Skeletal muscle tissue (tissue), 4 donors: ENCODE measurements around the gene PRKRIP1. TPM values are rescaled to one million over a fixed set of nuclear protein-coding genes. Genes with fewer than 3 reads are reported as not detected.
"Not testable (repeated sequence)": the region's sequence is repeated elsewhere in the genome, so short reads cannot be mapped to it uniquely, and the experiment has no call there.

Source experiments
- H3K27ac ChIP-seq: one replicate; pipeline ENCODE4 v1.7.0; 2013; ENCODE audit warnings: mild to moderate bottlenecking, low read depth, low read length, inconsistent platforms
- H3K27me3 ChIP-seq, 3 donors: one replicate each; pipeline ENCODE4 v1.7.0; 2013; ENCODE audit warnings: low read length in 3 of 3; ENCODE audit not compliant: control insufficient read depth in 3 of 3, insufficient read depth in 3 of 3
- H3K36me3 ChIP-seq, 3 donors: one replicate each; pipeline ENCODE4 v1.7.0; 2013; ENCODE audit warnings: low read length in 3 of 3; ENCODE audit not compliant: control insufficient read depth in 3 of 3, insufficient read depth in 3 of 3
- H3K4me1 ChIP-seq, 3 donors: one replicate each; pipeline ENCODE4 v1.7.0; 2013; ENCODE audit warnings: low read length in 3 of 3, mild to moderate bottlenecking in 3 of 3; ENCODE audit not compliant: control insufficient read depth in 3 of 3, insufficient read depth in 3 of 3
- H3K4me3 ChIP-seq, 3 donors: one replicate each; pipeline ENCODE4 v1.7.0; 2013; ENCODE audit warnings: low read length in 3 of 3
- H3K9ac ChIP-seq, 3 donors: one replicate each; pipeline ENCODE4 v1.7.0; 2013; ENCODE audit warnings: low read length in 3 of 3, mild to moderate bottlenecking in 3 of 3, moderate library complexity in 2 of 3, low read depth in 1 of 3
- H3K9me3 ChIP-seq, 3 donors: one replicate each; pipeline ENCODE4 v1.7.0; 2013; ENCODE audit warnings: low read length in 3 of 3; ENCODE audit not compliant: control insufficient read depth in 3 of 3
- total RNA-seq: library from RNA; depleted of rRNA; stranded (reverse); fragments of >200 nt; gene quantifications from one replicate; pipeline ENCODE4 v1.2.3, GENCODE V29; 2014
- donor health status: Osteomylitis.

PRKRIP1 gene
- total RNA-seq, 1 donor from 2014 or later: 9.4 TPM

GRCh38 chr7:102380837-102381236 lies 15.3 kb upstream of the PRKRIP1 start:
- not testable (repeated sequence) for H3K4me1 ChIP-seq, H3K4me3 ChIP-seq, H3K27me3 ChIP-seq, H3K9ac ChIP-seq, H3K9me3 ChIP-seq, H3K27ac ChIP-seq
- H3K36me3 ChIP-seq: peaks cover 17 to 43% (median 42%) of the 10 kb centered on the region in 3 donors

- not testable (repeated sequence) for H3K27me3 ChIP-seq, H3K9ac ChIP-seq, H3K4me3 ChIP-seq, H3K4me1 ChIP-seq, H3K27ac ChIP-seq, H3K9me3 ChIP-seq
- H3K36me3 ChIP-seq: peaks cover 16 to 45% (median 42%) of the 10 kb centered on the region in 3 donors
Observed at GRCh38 chr7:102381696-102382425, 14.3 kb upstream of the PRKRIP1 start.

GRCh38 chr7:102387064-102387463 lies 9.1 kb upstream of the PRKRIP1 start:
- Histone ChIP-seq H3K36me3 (peaks cover 5 to 20% (median 12%) of the 10 kb centered on the region in 3 donors), H3K9me3 (no peaks in the 10 kb centered on the region), H3K27ac (no peak overlapping the region), H3K4me1 (peaks cover 0 to 3% (median 0%) of the 10 kb centered on the region in 3 donors), H3K27me3 (no peaks in the 10 kb centered on the region), H3K9ac (no peak overlapping the region), H3K4me3 (no peak overlapping the region)

- Histone ChIP-seq H3K4me1 (peaks cover 0 to 3% (median 0%) of the 10 kb centered on the region in 3 donors), H3K36me3 (peaks cover 0 to 12% (median 8%) of the 10 kb centered on the region in 3 donors), H3K4me3 (no peak overlapping the region), H3K9ac (no peak overlapping the region), H3K27me3 (no peaks in the 10 kb centered on the region), H3K9me3 (no peaks in the 10 kb centered on the region), H3K27ac (no peak overlapping the region)
Observed at GRCh38 chr7:102389810-102390209, 6.4 kb upstream of the PRKRIP1 start.

GRCh38 chr7:102390697-102391484 lies 5.3 kb upstream of the PRKRIP1 start:
- H3K27me3 ChIP-seq: no peaks in the 10 kb centered on the region
- H3K27ac ChIP-seq: no peak overlapping the region
- H3K4me1 ChIP-seq: peaks cover 4 to 6% (median 5%) of the 10 kb centered on the region in 3 donors
- peaks cover 0 to 12% (median 8%) of the 10 kb centered on the region in 3 donors for H3K36me3 ChIP-seq
- no peak overlapping the region for H3K4me3 ChIP-seq
- H3K9ac ChIP-seq: no peak overlapping the region
- H3K9me3 ChIP-seq: no peaks in the 10 kb centered on the region

GRCh38 chr7:102392330-102392729 lies 3.8 kb upstream of the PRKRIP1 start:
- H3K4me1 ChIP-seq: peaks cover 12 to 15% (median 13%) of the 10 kb centered on the region in 3 donors
- H3K36me3 ChIP-seq: peaks cover 0 to 5% (median 5%) of the 10 kb centered on the region in 3 donors
- H3K27ac ChIP-seq: no peak overlapping the region
- H3K9me3 ChIP-seq: no peaks in the 10 kb centered on the region
- no peaks in the 10 kb centered on the region for H3K27me3 ChIP-seq
- no peak overlapping the region for H3K4me3 ChIP-seq
- no peak overlapping the region for H3K9ac ChIP-seq

- H3K9ac ChIP-seq: no peak overlapping the region
Observed at GRCh38 chr7:102393467-102393866, 2.7 kb upstream of the PRKRIP1 start.

GRCh38 chr7:102395592-102395872 lies 631 bp upstream of the PRKRIP1 start:
- Histone ChIP-seq H3K36me3 (peaks cover 14 to 17% (median 15%) of the 10 kb centered on the region in 3 donors), H3K4me3 (peak overlapping the region; percentile 94 to 98 (median 95))

More at GRCh38 chr7:102393467-102393866, 2.7 kb upstream of the PRKRIP1 start:
- Histone ChIP-seq H3K27me3 (no peaks in the 10 kb centered on the region), H3K9me3 (no peaks in the 10 kb centered on the region), H3K27ac (no peak overlapping the region), H3K36me3 (peaks cover under 1 to 5% (median 3%) of the 10 kb centered on the region in 3 donors), H3K4me3 (no peak overlapping the region), H3K4me1 (peaks cover 13 to 18% (median 15%) of the 10 kb centered on the region in 3 donors)

GRCh38 chr7:102396710-102397019 lies 502 bp downstream of the PRKRIP1 start:
- peak overlapping the region; percentile 78 for H3K27ac ChIP-seq
- H3K4me3 ChIP-seq: peak overlapping the region; percentile 94 to 98 (median 95)
- H3K27me3 ChIP-seq: no peaks in the 10 kb centered on the region
- peaks cover 11 to 18% (median 15%) of the 10 kb centered on the region in 3 donors for H3K4me1 ChIP-seq
- no peaks in the 10 kb centered on the region for H3K9me3 ChIP-seq
- H3K36me3 ChIP-seq: peaks cover 14 to 22% (median 19%) of the 10 kb centered on the region in 3 donors
- H3K9ac ChIP-seq: peak overlapping the region; percentile 96 to 99 (median 98)

More at GRCh38 chr7:102395592-102395872, 631 bp upstream of the PRKRIP1 start:
- Histone ChIP-seq H3K9ac (peak overlapping the region; percentile 89 to 99 (median 98)), H3K4me1 (peaks cover 12 to 18% (median 15%) of the 10 kb centered on the region in 3 donors), H3K27ac (peak overlapping the region; percentile 78), H3K27me3 (no peaks in the 10 kb centered on the region), H3K9me3 (no peaks in the 10 kb centered on the region)

GRCh38 chr7:102398543-102398942 lies 2.4 kb downstream of the PRKRIP1 start:
- Histone ChIP-seq H3K9me3 (no peaks in the 10 kb centered on the region), H3K4me1 (peaks cover 11 to 18% (median 15%) of the 10 kb centered on the region in 3 donors), H3K36me3 (peaks cover 22 to 37% (median 32%) of the 10 kb centered on the region in 3 donors)

More at GRCh38 chr7:102398543-102398942, 2.4 kb downstream of the PRKRIP1 start:
- Histone ChIP-seq H3K27me3 (no peaks in the 10 kb centered on the region), H3K27ac (no peak overlapping the region), H3K9ac (no peak overlapping the region), H3K4me3 (no peak overlapping the region)
